Neural cell (in vitro differentiated cells): ENCODE data around the gene TENM3.

Experiments used
- EP300 ChIP-seq: fragments of 450-650 bp; conservative IDR thresholded peaks from 2 replicates; pipeline ENCODE4 v1.6.1; 2014; ENCODE audit warnings: antibody characterized with exemption, mild to moderate bottlenecking, moderate library complexity; ENCODE audit not compliant: poor library complexity, severe bottlenecking
- EZH2 ChIP-seq: fragments of 200-600, 300-800 bp; shearing (Covaris generic), sonication (generic); IDR thresholded peaks from 2 replicates; pipeline ENCODE4 v1.6.1; 2014; ENCODE audit warnings: antibody characterized with exemption, low read length, borderline replicate concordance, mild to moderate bottlenecking; ENCODE audit not compliant: insufficient read depth, poor library complexity, severe bottlenecking
- POLR2AphosphoS5 ChIP-seq: IDR thresholded peaks from 2 replicates; pipeline ENCODE4 v1.6.1; 2012
- RAD21 ChIP-seq: fragments of 450-650 bp; conservative IDR thresholded peaks from 2 replicates; pipeline ENCODE4 v1.6.1; 2014; ENCODE audit warnings: antibody characterized with exemption, mild to moderate bottlenecking, moderate library complexity
- TF ChIP-seq, protein P1 (sequence below): fragments of 450-650 bp; IDR thresholded peaks from 2 replicates; pipeline ENCODE4 v1.5.1; 2014; ENCODE audit warnings: antibody characterized with exemption, mild to moderate bottlenecking, moderate library complexity; ENCODE audit not compliant: poor library complexity, severe bottlenecking

DNA sequence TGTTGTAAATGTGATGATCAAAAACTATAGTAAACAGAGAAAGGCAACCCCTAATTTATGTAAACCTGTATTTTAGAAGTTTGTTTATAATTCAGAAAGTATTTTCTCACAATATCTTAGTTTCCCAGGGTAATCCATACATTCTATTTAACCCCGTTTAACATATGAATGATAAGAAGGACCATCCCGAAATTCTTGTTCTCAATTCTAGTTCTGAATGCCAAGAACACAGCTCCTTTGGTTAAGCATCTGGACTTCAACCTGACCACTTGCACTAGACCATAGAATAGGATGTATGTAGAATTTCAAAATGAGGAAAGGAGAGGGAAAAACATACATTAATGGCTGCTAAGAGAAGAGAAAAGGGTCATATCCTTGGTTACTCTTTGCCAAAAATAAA is 227.0 kb downstream of the TENM3 start:
- TF ChIP-seq, protein P1, sequence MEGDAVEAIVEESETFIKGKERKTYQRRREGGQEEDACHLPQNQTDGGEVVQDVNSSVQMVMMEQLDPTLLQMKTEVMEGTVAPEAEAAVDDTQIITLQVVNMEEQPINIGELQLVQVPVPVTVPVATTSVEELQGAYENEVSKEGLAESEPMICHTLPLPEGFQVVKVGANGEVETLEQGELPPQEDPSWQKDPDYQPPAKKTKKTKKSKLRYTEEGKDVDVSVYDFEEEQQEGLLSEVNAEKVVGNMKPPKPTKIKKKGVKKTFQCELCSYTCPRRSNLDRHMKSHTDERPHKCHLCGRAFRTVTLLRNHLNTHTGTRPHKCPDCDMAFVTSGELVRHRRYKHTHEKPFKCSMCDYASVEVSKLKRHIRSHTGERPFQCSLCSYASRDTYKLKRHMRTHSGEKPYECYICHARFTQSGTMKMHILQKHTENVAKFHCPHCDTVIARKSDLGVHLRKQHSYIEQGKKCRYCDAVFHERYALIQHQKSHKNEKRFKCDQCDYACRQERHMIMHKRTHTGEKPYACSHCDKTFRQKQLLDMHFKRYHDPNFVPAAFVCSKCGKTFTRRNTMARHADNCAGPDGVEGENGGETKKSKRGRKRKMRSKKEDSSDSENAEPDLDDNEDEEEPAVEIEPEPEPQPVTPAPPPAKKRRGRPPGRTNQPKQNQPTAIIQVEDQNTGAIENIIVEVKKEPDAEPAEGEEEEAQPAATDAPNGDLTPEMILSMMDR, result no peak
- TF ChIP-seq POLR2AphosphoS5 (no peak), EZH2 (no peak), EP300 (no peak), RAD21 (no peak)
